Inflammatory macrophage treated with lipopolysaccharide for 1 hour (primary cell): ENCODE results near the gene PSMG4.
"Not testable (repeated sequence)": the region's sequence is repeated elsewhere in the genome, so short reads cannot be mapped to it uniquely, and the experiment has no call there.

Experiments used
- DNase-seq, 2 donors: peaks; one replicate each; pipeline ENCODE4 v3.0.0-alpha.2; 2020 to 2022

Gene PSMG4

GRCh38 chr6:3230900-3231246 lies 27.9 kb upstream of the PSMG4 start:
- no peak for DNase-seq

- DNase-seq = no peak
Measured at GRCh38 chr6:3231247-3232016, 27.3 kb upstream of the PSMG4 start.

GRCh38 chr6:3232017-3232945 lies 26.5 kb upstream of the PSMG4 start:
- DNase-seq = no peak

- no peak for DNase-seq
Measured at GRCh38 chr6:3233321-3233720, 25.4 kb upstream of the PSMG4 start.

- DNase-seq = no peak
Measured at GRCh38 chr6:3233904-3234303, 24.8 kb upstream of the PSMG4 start.

- no peak for DNase-seq
Measured at GRCh38 chr6:3235486-3235885, 23.3 kb upstream of the PSMG4 start.

- no peak for DNase-seq
Measured at GRCh38 chr6:3236005-3236404, 22.7 kb upstream of the PSMG4 start.

GRCh38 chr6:3237761-3238662 lies 20.7 kb upstream of the PSMG4 start:
- DNase-seq = no peak

GRCh38 chr6:3239110-3239830 lies 19.5 kb upstream of the PSMG4 start:
- DNase-seq = no peak

GRCh38 chr6:3240595-3240994 lies 18.2 kb upstream of the PSMG4 start:
- no peak for DNase-seq

GRCh38 chr6:3241745-3242144 lies 17.0 kb upstream of the PSMG4 start:
- DNase-seq = not testable (repeated sequence)

GRCh38 chr6:3242768-3243167 lies 16.0 kb upstream of the PSMG4 start:
- DNase-seq = no peak

GRCh38 chr6:3244003-3244831 lies 14.5 kb upstream of the PSMG4 start:
- DNase-seq = no peak

GRCh38 chr6:3244832-3245161 lies 13.9 kb upstream of the PSMG4 start:
- DNase-seq = not testable (repeated sequence)

GRCh38 chr6:3245216-3245615 lies 13.5 kb upstream of the PSMG4 start:
- DNase-seq = no peak

- no peak for DNase-seq
Measured at GRCh38 chr6:3247255-3248146, 11.2 kb upstream of the PSMG4 start.

GRCh38 chr6:3249821-3250220 lies 8.9 kb upstream of the PSMG4 start:
- DNase-seq = no peak

- DNase-seq = no peak
Measured at GRCh38 chr6:3250231-3250675, 8.5 kb upstream of the PSMG4 start.

- peak; percentile 60 to 87 for DNase-seq
Measured at GRCh38 chr6:3251462-3252314, 7.1 kb upstream of the PSMG4 start.
